GM19452 (cell line): ENCODE data around the gene POLA2.

Experiments
- ATAC-seq: cut with Tn5 transposase; IDR thresholded peaks from one replicate; pipeline ENCODE4 v1.9.1; 2021; ENCODE audit not compliant: unreplicated experiment

POLA2 gene

GRCh38 chr11:65279741-65280440 lies 18.1 kb downstream of the POLA2 start:
- no peak for ATAC-seq

- no peak for ATAC-seq
These were observed 18.9 kb downstream of the POLA2 start for GRCh38 chr11:65280646-65281045.

- ATAC-seq: no peak
These were observed 24.9 kb downstream of the POLA2 start for GRCh38 chr11:65286686-65287085.

- no peak for ATAC-seq
These were observed 25.8 kb downstream of the POLA2 start for GRCh38 chr11:65287601-65288000.

GRCh38 chr11:65288706-65289536 lies 27.2 kb downstream of the POLA2 start:
- no peak for ATAC-seq

GRCh38 chr11:65290448-65291165 lies 28.8 kb downstream of the POLA2 start:
- ATAC-seq: no peak

- no peak for ATAC-seq
These were observed 29.9 kb downstream of the POLA2 start for GRCh38 chr11:65291613-65292012.

GRCh38 chr11:65292890-65293289 lies 31.1 kb downstream of the POLA2 start:
- no peak for ATAC-seq

GRCh38 chr11:65293909-65294381 lies 32.2 kb downstream of the POLA2 start:
- no peak for ATAC-seq

DNA sequence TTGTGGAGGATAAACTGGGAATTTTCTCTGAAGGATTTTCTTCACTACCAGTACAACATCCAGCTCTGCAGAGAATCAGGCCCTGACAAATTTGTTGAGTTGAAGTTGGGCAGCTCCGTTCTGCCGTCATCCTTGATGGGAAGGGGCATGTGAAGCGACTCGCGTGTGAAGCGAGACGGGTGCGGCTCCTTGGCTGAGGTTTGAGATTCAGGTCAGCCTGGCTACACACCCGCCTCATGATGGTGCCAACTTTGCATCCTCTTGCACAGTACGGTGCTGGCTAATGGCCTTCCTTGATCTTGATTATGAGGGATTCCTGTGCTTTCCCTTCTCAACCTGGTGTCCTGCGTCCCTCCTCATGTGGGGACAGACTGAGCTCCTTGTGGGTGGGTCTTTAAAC lies 33.2 kb downstream of the POLA2 start:
- no peak for ATAC-seq

GRCh38 chr11:65295571-65296341 lies 34.0 kb downstream of the POLA2 start:
- ATAC-seq: no peak

GRCh38 chr11:65297026-65297672 lies 35.4 kb downstream of the POLA2 start:
- no peak for ATAC-seq

GRCh38 chr11:65298131-65298535 lies 36.4 kb downstream of the POLA2 start:
- ATAC-seq: no peak

DNA sequence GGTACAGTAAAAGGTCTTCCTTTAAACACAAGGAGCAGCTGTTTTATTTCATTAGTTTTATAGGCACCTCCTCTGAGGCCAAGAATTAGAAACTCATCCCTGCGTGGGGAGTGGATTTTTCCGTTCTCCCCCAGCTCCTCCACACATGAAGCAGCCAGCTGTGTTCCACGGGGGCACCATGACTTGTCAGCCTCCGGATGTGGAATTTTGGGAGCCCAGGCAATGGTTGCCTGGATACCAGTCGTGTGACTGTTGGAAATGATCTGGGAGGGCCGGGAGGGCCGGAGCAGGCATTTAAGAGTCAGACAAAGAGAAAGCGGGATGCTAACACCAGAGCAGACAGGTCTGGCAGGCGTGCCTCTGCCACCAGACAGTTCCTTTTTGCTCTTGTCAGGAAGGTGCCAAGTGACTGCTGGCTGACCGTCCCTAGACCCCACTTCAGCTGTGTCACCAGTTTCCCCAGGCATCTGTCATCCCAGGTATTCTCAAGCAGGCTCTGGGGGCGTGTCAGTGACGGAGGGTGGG lies 37.0 kb downstream of the POLA2 start:
- ATAC-seq: no peak

- no peak for ATAC-seq
These were observed 39.0 kb downstream of the POLA2 start for GRCh38 chr11:65300621-65301275.

GRCh38 chr11:65301491-65302329 lies 39.9 kb downstream of the POLA2 start:
- ATAC-seq: no peak

GRCh38 chr11:65303555-65303954 lies 41.8 kb downstream of the POLA2 start:
- ATAC-seq: no peak

DNA sequence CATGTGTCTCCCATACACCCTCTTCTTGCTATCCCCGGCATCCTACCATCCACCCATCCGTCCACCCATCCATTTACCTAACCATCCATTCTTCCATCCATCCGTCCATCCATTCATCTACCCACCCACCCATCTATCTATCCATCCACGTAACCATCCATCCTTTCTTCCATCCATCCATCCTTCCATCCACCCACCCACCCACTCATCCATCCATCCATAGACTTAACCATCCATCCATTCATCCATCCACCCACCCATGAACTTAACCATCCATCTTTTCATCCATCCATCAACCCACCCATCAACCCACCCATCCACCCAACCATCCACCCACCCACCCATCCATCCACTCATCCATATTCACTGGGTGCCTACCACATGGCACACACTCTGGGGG lies 42.3 kb downstream of the POLA2 start:
- ATAC-seq: no peak

DNA sequence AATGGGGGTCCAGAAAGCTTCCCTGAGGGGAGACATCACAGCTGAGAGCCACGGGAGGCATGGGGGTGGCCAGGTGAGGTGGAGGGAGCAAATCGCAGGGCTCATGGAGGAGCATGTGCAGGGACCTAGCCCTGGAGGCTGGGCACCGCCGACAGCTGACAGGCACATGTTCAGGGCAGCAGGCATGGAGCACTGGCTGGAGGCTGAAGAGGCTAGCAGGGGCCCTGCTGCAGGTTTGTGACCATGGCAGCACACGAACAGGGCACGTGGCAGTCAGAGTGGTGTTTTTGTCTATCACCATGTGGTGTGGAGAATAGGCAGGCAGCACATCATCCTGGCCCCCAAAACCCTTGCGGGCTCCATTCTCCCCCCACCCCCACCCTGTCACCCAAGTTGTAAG lies 42.9 kb downstream of the POLA2 start:
- ATAC-seq: no peak
